HG02970 (cell line): ENCODE results near the gene TPPP.

ENCODE experiments used
- ATAC-seq: cut with Tn5 transposase; IDR thresholded peaks from one replicate; pipeline ENCODE4 v1.9.1; 2021; ENCODE audit warnings: mild to moderate bottlenecking, moderate library complexity, moderate number of reproducible peaks; ENCODE audit not compliant: unreplicated experiment, low FRiP score

The TPPP gene

GRCh38 chr5:668283-668995 lies 24.7 kb downstream of the TPPP start:
- no peak for ATAC-seq

- ATAC-seq: no peak
These were observed 26.2 kb downstream of the TPPP start for GRCh38 chr5:666816-667498.

GRCh38 chr5:665956-666711 lies 27.0 kb downstream of the TPPP start:
- no peak for ATAC-seq

GRCh38 chr5:665541-665955 lies 27.6 kb downstream of the TPPP start:
- no peak for ATAC-seq

- no peak for ATAC-seq
These were observed 28.2 kb downstream of the TPPP start for GRCh38 chr5:664994-665360.

GRCh38 chr5:664343-664993 lies 28.7 kb downstream of the TPPP start:
- ATAC-seq: no peak

- ATAC-seq: no peak
These were observed 29.5 kb downstream of the TPPP start for GRCh38 chr5:663436-664342.

GRCh38 chr5:662751-663435 lies 30.3 kb downstream of the TPPP start:
- no peak for ATAC-seq

GRCh38 chr5:661891-662750 lies 31.0 kb downstream of the TPPP start:
- no peak for ATAC-seq

- no peak for ATAC-seq
These were observed 32.6 kb downstream of the TPPP start for GRCh38 chr5:660491-661030.

- ATAC-seq: no peak
These were observed 33.5 kb downstream of the TPPP start for GRCh38 chr5:659496-660263.

GRCh38 chr5:658103-658502 lies 35.0 kb downstream of the TPPP start:
- no peak for ATAC-seq

- no peak for ATAC-seq
These were observed 35.6 kb downstream of the TPPP start for GRCh38 chr5:657570-657969.

- ATAC-seq: no peak
These were observed 37.7 kb downstream of the TPPP start for GRCh38 chr5:655406-655805.

GRCh38 chr5:654071-654778 lies 38.9 kb downstream of the TPPP start:
- no peak for ATAC-seq

- ATAC-seq: no peak
These were observed 40.3 kb downstream of the TPPP start for GRCh38 chr5:652773-653350.
